HepG2 (cell line): ENCODE data around the gene ABCA4. TPM values are rescaled to one million over a fixed set of nuclear protein-coding genes. Genes with fewer than 3 reads are reported as not detected.

ENCODE experiments used
- HOXA3 ChIP-seq: sonication (generic); formaldehyde crosslinking; IDR thresholded peaks from 2 replicates; pipeline ENCODE4 v1.5.0; 2020; ENCODE audit warnings: missing genetic modification reagents
- ISL2 ChIP-seq: sonication (generic); formaldehyde crosslinking; IDR thresholded peaks from 2 replicates; pipeline ENCODE4 v1.5.0; 2020; ENCODE audit warnings: missing genetic modification reagents
- MEIS2 ChIP-seq: sonication (generic); formaldehyde crosslinking; IDR thresholded peaks from 2 replicates; pipeline ENCODE4 v1.9.0; 2021; ENCODE audit warnings: mild to moderate bottlenecking, missing genetic modification reagents
- MXD4 ChIP-seq: IDR thresholded peaks from 2 replicates; pipeline ENCODE4 v1.6.1; 2016; ENCODE audit warnings: mild to moderate bottlenecking, missing biosample characterization, missing genetic modification reagents
- ZFP1 ChIP-seq: IDR thresholded peaks from 2 replicates; pipeline ENCODE4 v1.6.1; 2016
- ZMAT3 ChIP-seq: sonication (generic); formaldehyde crosslinking; conservative IDR thresholded peaks from 2 replicates; pipeline ENCODE4 v1.7.0; 2021; ENCODE audit warnings: missing genetic modification reagents
- ZNF101 ChIP-seq: sonication (generic); formaldehyde crosslinking; IDR thresholded peaks from 2 replicates; pipeline ENCODE4 v1.4.0; 2020; ENCODE audit warnings: mild to moderate bottlenecking, low read depth, missing genetic modification reagents, borderline replicate concordance
- ZNF292 ChIP-seq: sonication (generic); formaldehyde crosslinking; IDR thresholded peaks from 2 replicates; pipeline ENCODE4 v1.8.1; 2022; ENCODE audit warnings: mild to moderate bottlenecking, low read depth, missing genetic modification reagents, borderline replicate concordance
- ZNF570 ChIP-seq: sonication (generic); formaldehyde crosslinking; IDR thresholded peaks from 2 replicates; pipeline ENCODE4 v1.4.0; 2020; ENCODE audit warnings: mild to moderate bottlenecking, missing genetic modification reagents, borderline replicate concordance
- ZNF577 ChIP-seq: sonication (generic); formaldehyde crosslinking; IDR thresholded peaks from 2 replicates; pipeline ENCODE4 v1.4.0; 2020; ENCODE audit warnings: mild to moderate bottlenecking, low read depth, missing genetic modification reagents, borderline replicate concordance
- ZSCAN29 ChIP-seq: sonication (generic); formaldehyde crosslinking; conservative IDR thresholded peaks from 2 replicates; pipeline ENCODE4 v1.4.0; 2020; ENCODE audit warnings: mild to moderate bottlenecking, missing genetic modification reagents
- polyA plus RNA-seq, 8 experiments: library from polyadenylated mRNA; depleted of rRNA in 3 of 8; stranded (reverse) in 7 of 8; unstranded in 1 of 8; fragments of >200 nt; fragmentation: Illumina TruSeq in 4 of 8; extraction: Trizol in 4 of 8; gene quantifications; 2 replicates each; pipeline versions ENCODE4 v1.2.1 to v1.2.3, GENCODE V29; 2011 to 2016; ENCODE audit warnings: low read depth in 4 of 8, missing spikeins in 1 of 8, mixed read lengths in 1 of 8; ENCODE audit not compliant: insufficient read depth in 1 of 8
- total RNA-seq, 5 experiments: library from RNA; depleted of rRNA; stranded (reverse); fragments of >200 nt; fragmentation: Illumina TruSeq; extraction: Trizol; gene quantifications; 2 replicates each; pipeline ENCODE4 v1.2.3, GENCODE V29; 2016; ENCODE audit warnings: low read depth in 1 of 5
- TF ChIP-seq, protein P1 (sequence below): sonication (generic); formaldehyde crosslinking; IDR thresholded peaks from 2 replicates; pipeline ENCODE4 v1.4.0; 2020; ENCODE audit warnings: missing genetic modification reagents, mild to moderate bottlenecking, borderline replicate concordance
- TF ChIP-seq, protein P2 (sequence below), 2 experiments: IDR thresholded peaks; 2 replicates each; pipeline ENCODE4 v1.6.1; 2011 to 2012; ENCODE audit warnings: low read length in 2 of 2, borderline replicate concordance in 1 of 2, low read depth in 1 of 2, mild to moderate bottlenecking in 1 of 2, moderate library complexity in 1 of 2
- TF ChIP-seq, protein P3 (sequence below): sonication (generic); formaldehyde crosslinking; IDR thresholded peaks from 2 replicates; pipeline ENCODE4 v1.4.0; 2020; ENCODE audit warnings: mild to moderate bottlenecking, missing genetic modification reagents
- TF ChIP-seq, protein P4 (sequence below): sonication (generic); formaldehyde crosslinking; IDR thresholded peaks from 2 replicates; pipeline ENCODE4 v1.9.0; 2021; ENCODE audit warnings: mild to moderate bottlenecking, missing genetic modification reagents

ABCA4 gene
- total and polyA plus RNA-seq, 2 of the 13 experiments (the other 11 are each of a cell fraction or from before 2014, with no cell fraction given), result 0.24 to 0.67 TPM

DNA sequence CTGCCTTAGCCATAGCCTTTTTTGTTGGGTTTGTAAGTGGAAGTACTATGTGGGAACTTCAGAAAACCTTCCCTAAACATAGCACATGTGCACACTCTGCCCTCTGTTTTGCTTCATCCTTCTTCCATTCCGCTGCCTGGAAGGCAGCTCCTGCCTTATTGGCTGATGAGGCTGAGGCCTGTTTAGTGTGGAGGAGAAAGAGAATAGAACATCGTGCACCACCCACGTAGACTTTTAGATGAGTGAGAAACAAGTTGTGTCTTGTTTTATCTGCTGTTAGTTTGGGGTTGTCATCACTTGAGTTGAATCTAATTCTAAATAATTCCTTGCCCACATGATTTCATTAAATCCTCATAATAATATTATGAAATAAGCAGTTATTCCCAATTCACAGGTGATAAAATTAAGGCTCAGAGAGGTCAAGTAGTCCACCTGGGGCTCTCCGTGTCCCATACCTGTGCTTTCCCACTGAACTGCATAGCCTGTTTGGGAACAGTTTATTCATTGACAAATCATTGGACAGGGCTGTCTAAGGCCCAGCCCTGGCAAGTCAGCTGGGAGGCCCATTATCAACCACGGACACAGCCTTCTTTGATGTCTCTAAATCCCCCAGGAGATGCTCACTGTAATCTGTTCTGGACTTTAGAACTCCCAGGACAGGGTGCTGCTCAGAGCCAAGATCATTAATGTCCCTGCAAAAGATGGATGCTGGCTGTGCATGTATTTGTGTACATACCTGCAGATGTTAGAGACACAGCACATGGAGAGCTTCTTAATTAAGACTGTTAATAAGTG is 93.0 kb downstream of the ABCA4 start (continued):
- TF ChIP-seq HOXA3 (CRISPR knock-in tag) (peak; percentile 52; the same call in 1 of the 2 replicates), MXD4 (CRISPR knock-in tag) (no peak), ZMAT3 (no peak), ISL2 (CRISPR knock-in tag) (peak; percentile 56; the same call in 1 of the 2 replicates), ZNF292 (CRISPR knock-in tag) (peak; percentile 19; the same call in 1 of the 2 replicates), ZNF570 (CRISPR knock-in tag) (no peak), ZFP1 (CRISPR knock-in tag) (no peak), ZNF577 (no peak), ZSCAN29 (CRISPR knock-in tag) (0 out of 2 replicates have a peak, but pooled peaks have one; percentile 38), ZNF101 (CRISPR knock-in tag) (no peak), MEIS2 (no peak)
- TF ChIP-seq, protein P1, sequence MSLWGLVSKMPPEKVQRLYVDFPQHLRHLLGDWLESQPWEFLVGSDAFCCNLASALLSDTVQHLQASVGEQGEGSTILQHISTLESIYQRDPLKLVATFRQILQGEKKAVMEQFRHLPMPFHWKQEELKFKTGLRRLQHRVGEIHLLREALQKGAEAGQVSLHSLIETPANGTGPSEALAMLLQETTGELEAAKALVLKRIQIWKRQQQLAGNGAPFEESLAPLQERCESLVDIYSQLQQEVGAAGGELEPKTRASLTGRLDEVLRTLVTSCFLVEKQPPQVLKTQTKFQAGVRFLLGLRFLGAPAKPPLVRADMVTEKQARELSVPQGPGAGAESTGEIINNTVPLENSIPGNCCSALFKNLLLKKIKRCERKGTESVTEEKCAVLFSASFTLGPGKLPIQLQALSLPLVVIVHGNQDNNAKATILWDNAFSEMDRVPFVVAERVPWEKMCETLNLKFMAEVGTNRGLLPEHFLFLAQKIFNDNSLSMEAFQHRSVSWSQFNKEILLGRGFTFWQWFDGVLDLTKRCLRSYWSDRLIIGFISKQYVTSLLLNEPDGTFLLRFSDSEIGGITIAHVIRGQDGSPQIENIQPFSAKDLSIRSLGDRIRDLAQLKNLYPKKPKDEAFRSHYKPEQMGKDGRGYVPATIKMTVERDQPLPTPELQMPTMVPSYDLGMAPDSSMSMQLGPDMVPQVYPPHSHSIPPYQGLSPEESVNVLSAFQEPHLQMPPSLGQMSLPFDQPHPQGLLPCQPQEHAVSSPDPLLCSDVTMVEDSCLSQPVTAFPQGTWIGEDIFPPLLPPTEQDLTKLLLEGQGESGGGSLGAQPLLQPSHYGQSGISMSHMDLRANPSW, result no peak
- TF ChIP-seq, protein P2, sequence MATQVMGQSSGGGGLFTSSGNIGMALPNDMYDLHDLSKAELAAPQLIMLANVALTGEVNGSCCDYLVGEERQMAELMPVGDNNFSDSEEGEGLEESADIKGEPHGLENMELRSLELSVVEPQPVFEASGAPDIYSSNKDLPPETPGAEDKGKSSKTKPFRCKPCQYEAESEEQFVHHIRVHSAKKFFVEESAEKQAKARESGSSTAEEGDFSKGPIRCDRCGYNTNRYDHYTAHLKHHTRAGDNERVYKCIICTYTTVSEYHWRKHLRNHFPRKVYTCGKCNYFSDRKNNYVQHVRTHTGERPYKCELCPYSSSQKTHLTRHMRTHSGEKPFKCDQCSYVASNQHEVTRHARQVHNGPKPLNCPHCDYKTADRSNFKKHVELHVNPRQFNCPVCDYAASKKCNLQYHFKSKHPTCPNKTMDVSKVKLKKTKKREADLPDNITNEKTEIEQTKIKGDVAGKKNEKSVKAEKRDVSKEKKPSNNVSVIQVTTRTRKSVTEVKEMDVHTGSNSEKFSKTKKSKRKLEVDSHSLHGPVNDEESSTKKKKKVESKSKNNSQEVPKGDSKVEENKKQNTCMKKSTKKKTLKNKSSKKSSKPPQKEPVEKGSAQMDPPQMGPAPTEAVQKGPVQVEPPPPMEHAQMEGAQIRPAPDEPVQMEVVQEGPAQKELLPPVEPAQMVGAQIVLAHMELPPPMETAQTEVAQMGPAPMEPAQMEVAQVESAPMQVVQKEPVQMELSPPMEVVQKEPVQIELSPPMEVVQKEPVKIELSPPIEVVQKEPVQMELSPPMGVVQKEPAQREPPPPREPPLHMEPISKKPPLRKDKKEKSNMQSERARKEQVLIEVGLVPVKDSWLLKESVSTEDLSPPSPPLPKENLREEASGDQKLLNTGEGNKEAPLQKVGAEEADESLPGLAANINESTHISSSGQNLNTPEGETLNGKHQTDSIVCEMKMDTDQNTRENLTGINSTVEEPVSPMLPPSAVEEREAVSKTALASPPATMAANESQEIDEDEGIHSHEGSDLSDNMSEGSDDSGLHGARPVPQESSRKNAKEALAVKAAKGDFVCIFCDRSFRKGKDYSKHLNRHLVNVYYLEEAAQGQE (IDR thresholded peaks at IDR 0.05; ENCODE audit: borderline replicate concordance in 1 of 2, low read depth in 1 of 2, low read length in 2 of 2), result peak in 1 of 2 experiments; percentile 25; a peak in 1 of 4 replicates
- TF ChIP-seq, protein P3, sequence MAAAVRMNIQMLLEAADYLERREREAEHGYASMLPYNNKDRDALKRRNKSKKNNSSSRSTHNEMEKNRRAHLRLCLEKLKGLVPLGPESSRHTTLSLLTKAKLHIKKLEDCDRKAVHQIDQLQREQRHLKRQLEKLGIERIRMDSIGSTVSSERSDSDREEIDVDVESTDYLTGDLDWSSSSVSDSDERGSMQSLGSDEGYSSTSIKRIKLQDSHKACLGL (CRISPR knock-in tag), result no peak
- TF ChIP-seq, protein P4, sequence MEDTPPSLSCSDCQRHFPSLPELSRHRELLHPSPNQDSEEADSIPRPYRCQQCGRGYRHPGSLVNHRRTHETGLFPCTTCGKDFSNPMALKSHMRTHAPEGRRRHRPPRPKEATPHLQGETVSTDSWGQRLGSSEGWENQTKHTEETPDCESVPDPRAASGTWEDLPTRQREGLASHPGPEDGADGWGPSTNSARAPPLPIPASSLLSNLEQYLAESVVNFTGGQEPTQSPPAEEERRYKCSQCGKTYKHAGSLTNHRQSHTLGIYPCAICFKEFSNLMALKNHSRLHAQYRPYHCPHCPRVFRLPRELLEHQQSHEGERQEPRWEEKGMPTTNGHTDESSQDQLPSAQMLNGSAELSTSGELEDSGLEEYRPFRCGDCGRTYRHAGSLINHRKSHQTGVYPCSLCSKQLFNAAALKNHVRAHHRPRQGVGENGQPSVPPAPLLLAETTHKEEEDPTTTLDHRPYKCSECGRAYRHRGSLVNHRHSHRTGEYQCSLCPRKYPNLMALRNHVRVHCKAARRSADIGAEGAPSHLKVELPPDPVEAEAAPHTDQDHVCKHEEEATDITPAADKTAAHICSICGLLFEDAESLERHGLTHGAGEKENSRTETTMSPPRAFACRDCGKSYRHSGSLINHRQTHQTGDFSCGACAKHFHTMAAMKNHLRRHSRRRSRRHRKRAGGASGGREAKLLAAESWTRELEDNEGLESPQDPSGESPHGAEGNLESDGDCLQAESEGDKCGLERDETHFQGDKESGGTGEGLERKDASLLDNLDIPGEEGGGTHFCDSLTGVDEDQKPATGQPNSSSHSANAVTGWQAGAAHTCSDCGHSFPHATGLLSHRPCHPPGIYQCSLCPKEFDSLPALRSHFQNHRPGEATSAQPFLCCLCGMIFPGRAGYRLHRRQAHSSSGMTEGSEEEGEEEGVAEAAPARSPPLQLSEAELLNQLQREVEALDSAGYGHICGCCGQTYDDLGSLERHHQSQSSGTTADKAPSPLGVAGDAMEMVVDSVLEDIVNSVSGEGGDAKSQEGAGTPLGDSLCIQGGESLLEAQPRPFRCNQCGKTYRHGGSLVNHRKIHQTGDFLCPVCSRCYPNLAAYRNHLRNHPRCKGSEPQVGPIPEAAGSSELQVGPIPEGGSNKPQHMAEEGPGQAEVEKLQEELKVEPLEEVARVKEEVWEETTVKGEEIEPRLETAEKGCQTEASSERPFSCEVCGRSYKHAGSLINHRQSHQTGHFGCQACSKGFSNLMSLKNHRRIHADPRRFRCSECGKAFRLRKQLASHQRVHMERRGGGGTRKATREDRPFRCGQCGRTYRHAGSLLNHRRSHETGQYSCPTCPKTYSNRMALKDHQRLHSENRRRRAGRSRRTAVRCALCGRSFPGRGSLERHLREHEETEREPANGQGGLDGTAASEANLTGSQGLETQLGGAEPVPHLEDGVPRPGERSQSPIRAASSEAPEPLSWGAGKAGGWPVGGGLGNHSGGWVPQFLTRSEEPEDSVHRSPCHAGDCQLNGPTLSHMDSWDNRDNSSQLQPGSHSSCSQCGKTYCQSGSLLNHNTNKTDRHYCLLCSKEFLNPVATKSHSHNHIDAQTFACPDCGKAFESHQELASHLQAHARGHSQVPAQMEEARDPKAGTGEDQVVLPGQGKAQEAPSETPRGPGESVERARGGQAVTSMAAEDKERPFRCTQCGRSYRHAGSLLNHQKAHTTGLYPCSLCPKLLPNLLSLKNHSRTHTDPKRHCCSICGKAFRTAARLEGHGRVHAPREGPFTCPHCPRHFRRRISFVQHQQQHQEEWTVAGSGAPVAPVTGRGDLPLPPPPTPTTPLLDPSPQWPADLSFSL (CRISPR knock-in tag), result no peak
